ENCODE data around the gene MEIOC.
"Not testable (repeated sequence)": the region's sequence is repeated elsewhere in the genome, so short reads cannot be mapped to it uniquely, and the experiment has no call there.

MEIOC gene

GRCh38 chr17:44614862-44615261, 41.4 kb upstream of the MEIOC start:
- no peak overlapping the region for H3K4me3 ChIP-seq (ENCODE audit: low read depth, low read length)
- no peak for TF ChIP-seq CTCF (IDR thresholded peaks at IDR 0.05; ENCODE audit: insufficient read depth, low read depth, low read length, missing control alignments)
- DNase-seq (ENCODE audit: low read depth), result no peak

- not testable (repeated sequence) for H3K4me3 ChIP-seq (ENCODE audit: low read depth, low read length)
Measured at GRCh38 chr17:44618652-44619051, 37.6 kb upstream of the MEIOC start.

GRCh38 chr17:44623070-44623725, 33.1 kb upstream of the MEIOC start:
- no peak overlapping the region for H3K4me3 ChIP-seq (ENCODE audit: low read depth, low read length)
- no peak for TF ChIP-seq CTCF (IDR thresholded peaks at IDR 0.05; ENCODE audit: insufficient read depth, low read depth, low read length, missing control alignments)
- no peak for DNase-seq (ENCODE audit: low read depth)

More at GRCh38 chr17:44618652-44619051, 37.6 kb upstream of the MEIOC start:
- DNase-seq (ENCODE audit: low read depth), result not testable (repeated sequence)

GRCh38 chr17:44627513-44628242, 28.6 kb upstream of the MEIOC start:
- DNase-seq (ENCODE audit: low read depth), result no peak
- H3K4me3 ChIP-seq (ENCODE audit: low read depth, low read length), result no peak overlapping the region
- no peak for TF ChIP-seq CTCF (IDR thresholded peaks at IDR 0.05; ENCODE audit: insufficient read depth, low read depth, low read length, missing control alignments)

GRCh38 chr17:44628243-44629188, 27.8 kb upstream of the MEIOC start:
- DNase-seq (ENCODE audit: low read depth), result peak; percentile 21
- no peak overlapping the region for H3K4me3 ChIP-seq (ENCODE audit: low read depth, low read length)

GRCh38 chr17:44629314-44629713, 27.0 kb upstream of the MEIOC start:
- no peak for DNase-seq (ENCODE audit: low read depth)
- TF ChIP-seq CTCF (IDR thresholded peaks at IDR 0.05; ENCODE audit: insufficient read depth, low read depth, low read length, missing control alignments), result no peak
- H3K4me3 ChIP-seq (ENCODE audit: low read depth, low read length), result no peak overlapping the region

More at GRCh38 chr17:44628243-44629188, 27.8 kb upstream of the MEIOC start:
- no peak for TF ChIP-seq CTCF (IDR thresholded peaks at IDR 0.05; ENCODE audit: insufficient read depth, low read depth, low read length, missing control alignments)

- no peak for TF ChIP-seq CTCF (IDR thresholded peaks at IDR 0.05; ENCODE audit: insufficient read depth, low read depth, low read length, missing control alignments)
- DNase-seq (ENCODE audit: low read depth), result no peak
- no peak overlapping the region for H3K4me3 ChIP-seq (ENCODE audit: low read depth, low read length)
Measured at GRCh38 chr17:44630703-44631102, 25.6 kb upstream of the MEIOC start.

Measured in GM12865 (cell line).